GM18508 (cell line): ENCODE measurements around the gene PNMA8C.
"Not testable (repeated sequence)": the region's sequence is repeated elsewhere in the genome, so short reads cannot be mapped to it uniquely, and the experiment has no call there.

Experiments
- ATAC-seq: cut with Tn5 transposase; IDR thresholded peaks from one replicate; pipeline ENCODE4 v1.9.1; 2021; ENCODE audit warnings: moderate number of reproducible peaks; ENCODE audit not compliant: insufficient read depth, unreplicated experiment

PNMA8C gene

GRCh38 chr19:46448601-46449000, 19.9 kb upstream of the PNMA8C start:
- ATAC-seq = no peak

GRCh38 chr19:46447824-46448223, 19.1 kb upstream of the PNMA8C start:
- ATAC-seq = no peak

GRCh38 chr19:46447006-46447405, 18.3 kb upstream of the PNMA8C start:
- no peak for ATAC-seq

- ATAC-seq = no peak
Measured at GRCh38 chr19:46446021-46446420, 17.3 kb upstream of the PNMA8C start.

- ATAC-seq = no peak
Measured at GRCh38 chr19:46442808-46443450, 14.2 kb upstream of the PNMA8C start.

- no peak for ATAC-seq
Measured at GRCh38 chr19:46441866-46442265, 13.1 kb upstream of the PNMA8C start.

GRCh38 chr19:46435689-46436088, 7.0 kb upstream of the PNMA8C start:
- not testable (repeated sequence) for ATAC-seq

- no peak for ATAC-seq
Measured at GRCh38 chr19:46435009-46435408, 6.3 kb upstream of the PNMA8C start.

GRCh38 chr19:46433470-46433869, 4.7 kb upstream of the PNMA8C start:
- not testable (repeated sequence) for ATAC-seq

- ATAC-seq = no peak
Measured at GRCh38 chr19:46431824-46432223, 3.1 kb upstream of the PNMA8C start.

- ATAC-seq = no peak
Measured at GRCh38 chr19:46429999-46430398, 1.3 kb upstream of the PNMA8C start.

- no peak for ATAC-seq
Measured at GRCh38 chr19:46427518-46428045, 1.2 kb downstream of the PNMA8C start.

GRCh38 chr19:46426506-46427162, 2.1 kb downstream of the PNMA8C start:
- ATAC-seq = no peak

GRCh38 chr19:46426035-46426505, 2.7 kb downstream of the PNMA8C start:
- ATAC-seq = no peak

- no peak for ATAC-seq
Measured at GRCh38 chr19:46423188-46423587, 5.5 kb downstream of the PNMA8C start.

GRCh38 chr19:46422344-46422743, 6.4 kb downstream of the PNMA8C start:
- no peak for ATAC-seq

- no peak for ATAC-seq
Measured at GRCh38 chr19:46420056-46420455, 8.7 kb downstream of the PNMA8C start.

- ATAC-seq = not testable (repeated sequence)
Measured at GRCh38 chr19:46415804-46416709, 12.7 kb downstream of the PNMA8C start.

GRCh38 chr19:46414899-46415298, 13.8 kb downstream of the PNMA8C start:
- ATAC-seq = not testable (repeated sequence)

GRCh38 chr19:46413262-46414031, 15.3 kb downstream of the PNMA8C start, which contains the start of gene CCDC8:
Gene CCDC8, minus strand, starts transcription at chr19:46413564. Its CDS starts 754 bp downstream, at chr19:46412810.
- ATAC-seq = no peak
